ENCODE results near the gene PLEKHA7.
"Not testable (repeated sequence)": the region's sequence is repeated elsewhere in the genome, so short reads cannot be mapped to it uniquely, and the experiment has no call there.

Gene PLEKHA7

DNA sequence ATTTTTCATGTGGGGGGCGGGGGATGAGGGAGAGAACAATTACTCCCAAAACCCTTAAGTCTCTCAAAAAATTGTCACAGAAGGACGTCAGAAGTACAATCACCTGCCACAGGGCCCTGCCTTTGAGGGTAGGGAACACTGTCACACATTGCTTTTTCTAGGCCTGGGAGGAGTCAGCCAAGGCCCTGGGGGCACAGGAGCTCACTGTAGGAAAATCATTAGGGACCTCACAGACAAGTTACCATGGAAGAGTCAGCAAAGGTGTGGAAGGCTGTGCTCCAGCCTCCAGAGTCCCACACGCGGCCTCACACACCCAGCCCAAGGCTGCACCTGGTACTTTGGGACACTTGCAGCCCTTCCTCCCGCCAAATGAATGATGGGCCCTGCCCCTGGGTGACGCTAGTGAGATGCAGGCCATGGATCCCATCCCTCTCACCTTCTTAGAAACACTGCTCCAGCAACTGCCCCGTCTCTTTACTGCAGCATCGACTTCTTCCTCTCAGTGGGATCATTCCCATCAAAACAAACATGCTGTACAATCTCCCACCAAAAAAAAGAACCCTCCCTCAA lies 3.3 kb downstream of the PLEKHA7 start:
- DNase-seq (ENCODE audit: low read depth in 2 of 2): no peak

DNA sequence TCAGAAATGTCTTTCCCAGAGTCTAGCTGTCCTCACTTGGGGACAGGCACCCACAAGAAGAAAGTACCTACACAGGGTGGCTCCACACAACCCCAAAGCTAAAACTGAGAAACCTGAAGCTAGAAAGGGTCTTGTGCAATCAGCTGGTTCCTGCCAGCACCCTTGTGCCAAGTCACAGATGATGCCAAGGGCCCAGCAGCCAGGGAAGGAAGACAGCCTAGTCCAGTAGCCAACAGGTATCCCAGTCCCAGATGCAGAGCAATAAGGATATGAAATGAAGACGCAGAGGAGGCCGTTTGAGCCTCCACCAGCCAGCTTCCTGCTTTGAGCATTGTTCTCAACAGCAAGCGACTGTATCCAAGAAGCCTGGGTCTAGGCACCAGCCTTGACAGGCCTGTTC lies 6.1 kb downstream of the PLEKHA7 start:
- no peak for DNase-seq (ENCODE audit: low read depth in 2 of 2)

DNA sequence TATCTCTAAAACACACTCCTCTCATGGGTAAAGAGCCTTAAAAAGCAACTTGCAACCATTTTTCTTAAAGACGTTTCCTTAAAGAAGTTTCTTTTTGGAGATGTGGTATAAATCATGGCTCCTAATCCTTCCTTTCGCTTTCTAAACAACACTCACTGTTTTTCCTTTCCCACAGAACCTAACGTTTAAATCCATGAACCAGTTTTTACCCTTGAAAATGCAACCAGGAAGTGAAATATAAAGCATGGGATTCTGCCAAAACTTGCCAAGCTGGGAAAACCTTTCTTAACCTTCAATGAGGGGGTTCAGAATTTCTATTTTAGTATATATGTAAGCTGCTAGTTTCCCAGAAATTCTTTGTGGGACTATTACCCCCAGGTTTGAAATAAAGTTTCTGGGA lies 8.6 kb downstream of the PLEKHA7 start:
- no peak for DNase-seq (ENCODE audit: low read depth in 2 of 2)

DNA sequence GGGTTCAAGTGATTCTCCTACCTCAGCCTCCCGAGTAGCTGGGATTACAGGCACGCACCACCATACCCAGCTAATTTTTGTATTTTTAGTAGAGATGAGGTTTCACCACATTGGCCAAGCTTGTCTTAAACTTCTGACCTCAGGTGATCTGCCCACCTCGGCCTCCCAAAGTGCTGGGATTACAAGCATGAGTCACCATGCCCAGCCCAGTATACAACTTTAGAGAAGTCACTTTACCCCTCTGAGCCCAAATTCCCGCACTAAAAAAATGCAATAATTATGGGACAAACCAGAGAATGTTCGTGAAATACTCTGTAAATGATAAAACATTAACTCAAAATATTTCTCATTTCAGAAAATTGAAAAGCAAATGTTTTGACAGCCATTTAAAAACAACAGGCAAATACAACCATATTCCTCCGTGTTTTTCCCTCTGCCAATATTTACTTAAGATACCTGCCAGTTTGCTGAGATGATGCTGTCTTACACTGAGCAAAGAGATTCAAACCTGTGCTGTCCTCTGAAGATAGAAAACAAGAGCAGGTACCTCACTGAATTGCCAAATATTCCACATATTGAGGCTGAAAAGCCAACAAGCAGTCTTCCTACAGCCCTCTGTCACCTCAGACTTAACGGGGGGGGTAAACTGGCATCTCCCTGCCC lies 9.6 kb downstream of the PLEKHA7 start:
- DNase-seq (ENCODE audit: low read depth in 2 of 2): no peak

DNA sequence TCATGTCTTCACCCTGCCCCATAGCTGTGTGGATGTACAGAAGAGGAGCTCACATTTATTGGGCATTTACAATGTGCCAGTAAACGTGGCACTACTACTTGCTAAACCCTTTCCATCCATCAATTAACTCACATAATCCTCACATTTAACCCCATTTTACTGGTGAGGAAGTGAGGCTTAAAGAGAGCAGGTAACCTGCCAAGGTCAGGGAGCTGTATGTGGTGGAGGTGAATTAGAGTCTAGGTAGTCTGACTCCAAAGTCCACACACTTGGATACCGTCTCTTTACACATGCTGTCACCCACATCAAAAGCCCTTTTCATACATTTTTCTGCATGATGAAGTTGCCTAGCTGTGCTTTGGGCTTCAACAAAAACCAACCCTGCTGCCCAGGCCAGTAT lies 10.8 kb downstream of the PLEKHA7 start:
- no peak for DNase-seq (ENCODE audit: low read depth in 2 of 2)

DNA sequence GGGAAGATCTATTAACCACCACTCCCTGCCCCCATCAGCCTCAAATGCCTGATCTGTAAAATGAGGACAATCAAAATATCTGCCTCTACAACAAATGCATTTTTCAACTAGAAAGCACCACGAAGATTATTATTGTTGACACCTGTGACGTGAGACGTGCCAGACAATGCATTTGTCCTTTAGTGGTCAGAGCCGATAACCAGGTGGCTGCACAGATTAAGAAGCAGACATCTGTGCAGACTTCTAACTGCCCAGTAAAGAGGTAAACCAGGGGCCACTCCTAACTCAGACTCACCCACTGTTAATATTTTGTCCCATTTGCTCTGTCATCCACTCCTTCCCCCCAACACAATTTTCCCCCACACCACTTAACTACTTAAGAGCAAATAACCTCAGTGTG lies 11.7 kb downstream of the PLEKHA7 start:
- DNase-seq (ENCODE audit: low read depth in 2 of 2): no peak

DNA sequence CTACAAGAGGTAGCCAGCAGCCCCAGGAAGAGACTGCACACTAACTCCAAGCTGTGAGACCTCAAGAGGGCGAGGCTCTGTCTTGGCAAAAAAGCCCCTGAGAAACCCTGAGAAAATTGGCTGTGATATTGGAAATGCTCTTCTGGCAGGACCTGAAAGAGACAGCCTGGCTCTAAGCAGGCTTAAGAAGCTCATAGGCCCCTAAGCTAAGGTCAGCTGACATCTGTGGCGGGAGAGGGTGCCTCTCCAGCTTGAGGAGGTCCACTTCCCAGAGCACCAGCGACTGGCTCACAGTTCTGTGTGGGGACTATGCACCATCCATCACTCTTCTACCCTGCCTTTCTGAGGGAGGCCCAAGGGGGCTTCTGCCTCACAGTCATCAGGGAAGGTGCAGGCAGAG lies 12.4 kb downstream of the PLEKHA7 start:
- DNase-seq (ENCODE audit: low read depth in 2 of 2): no peak

DNA sequence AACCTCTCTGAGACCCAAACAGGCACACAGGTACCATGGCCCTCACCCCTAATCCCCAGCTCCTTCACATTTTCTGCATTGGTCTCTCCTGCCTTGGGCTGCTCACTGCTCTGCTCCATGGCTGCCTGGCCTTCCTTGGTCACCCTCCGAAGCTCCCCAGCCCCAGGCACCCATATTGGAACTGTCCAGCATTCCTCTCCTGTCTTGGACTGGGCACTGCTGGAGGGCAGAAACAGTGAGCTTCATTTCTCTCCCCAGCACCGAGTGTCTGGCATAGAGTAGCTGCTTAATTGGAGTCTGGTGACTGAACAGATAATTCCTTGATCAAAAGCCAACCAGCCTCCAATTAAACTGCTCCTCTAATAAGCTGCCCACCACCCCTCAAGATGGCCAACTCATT lies 13.2 kb downstream of the PLEKHA7 start:
- no peak for DNase-seq (ENCODE audit: low read depth in 2 of 2)

DNA sequence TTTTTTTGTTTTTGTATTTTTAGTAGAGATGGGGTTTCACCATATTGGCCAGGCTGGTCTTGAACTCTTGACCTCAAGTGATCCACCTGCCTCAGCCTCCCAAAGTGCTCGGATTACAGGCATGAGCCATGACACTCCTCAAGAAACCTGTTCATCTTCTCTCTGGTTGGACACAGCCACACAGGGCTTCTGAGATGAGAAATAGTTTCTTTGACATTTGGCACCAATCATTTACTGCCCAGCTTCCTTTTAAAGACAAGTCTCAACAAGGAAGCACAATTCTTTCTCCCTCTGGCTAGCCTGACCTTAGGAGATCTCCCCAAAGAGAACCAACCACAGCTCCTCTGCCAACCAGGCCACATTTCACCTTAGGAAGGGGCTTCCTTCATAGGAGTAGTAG lies 14.0 kb downstream of the PLEKHA7 start:
- not testable (repeated sequence) for DNase-seq (ENCODE audit: low read depth in 2 of 2)

DNA sequence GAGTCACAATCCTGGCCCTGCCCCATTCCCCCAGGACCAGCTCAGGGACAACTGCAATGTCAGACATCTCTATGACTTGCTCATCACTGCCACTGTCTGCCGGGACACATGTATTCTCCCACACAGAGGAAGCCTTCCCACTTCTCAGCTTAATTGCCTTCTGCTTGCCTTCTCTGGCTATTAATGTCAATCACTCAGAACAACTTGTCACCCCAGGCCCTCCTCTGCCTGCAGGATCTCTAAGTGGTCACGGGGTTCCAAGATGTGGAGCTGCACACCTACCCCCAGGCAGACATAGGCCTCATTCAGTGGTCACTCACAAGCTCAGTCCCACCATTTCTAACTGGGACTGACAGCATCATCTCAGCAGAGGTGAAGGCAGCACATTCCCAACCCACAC lies 15.1 kb downstream of the PLEKHA7 start:
- no peak for DNase-seq (ENCODE audit: low read depth in 2 of 2)

DNA sequence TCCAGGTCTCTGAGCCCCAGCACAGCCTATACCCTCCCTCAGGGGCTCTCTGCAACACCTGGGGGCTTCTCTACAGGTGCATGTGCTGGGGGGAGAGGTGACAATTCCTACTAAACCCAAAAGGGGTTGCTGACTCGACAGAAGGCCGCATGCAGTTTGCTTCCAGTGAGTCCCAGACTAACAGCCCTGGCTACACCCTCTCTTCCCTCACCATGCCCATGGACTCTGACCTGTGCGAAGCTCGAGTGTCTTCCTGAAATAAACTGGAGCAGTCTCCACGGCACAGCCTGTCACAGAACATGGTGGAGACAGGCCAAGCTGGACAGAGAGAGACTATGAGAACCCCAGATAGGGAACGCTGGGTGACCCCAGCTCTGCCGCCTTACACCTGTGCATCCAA lies 16.6 kb downstream of the PLEKHA7 start:
- no peak for DNase-seq (ENCODE audit: low read depth in 2 of 2)

DNA sequence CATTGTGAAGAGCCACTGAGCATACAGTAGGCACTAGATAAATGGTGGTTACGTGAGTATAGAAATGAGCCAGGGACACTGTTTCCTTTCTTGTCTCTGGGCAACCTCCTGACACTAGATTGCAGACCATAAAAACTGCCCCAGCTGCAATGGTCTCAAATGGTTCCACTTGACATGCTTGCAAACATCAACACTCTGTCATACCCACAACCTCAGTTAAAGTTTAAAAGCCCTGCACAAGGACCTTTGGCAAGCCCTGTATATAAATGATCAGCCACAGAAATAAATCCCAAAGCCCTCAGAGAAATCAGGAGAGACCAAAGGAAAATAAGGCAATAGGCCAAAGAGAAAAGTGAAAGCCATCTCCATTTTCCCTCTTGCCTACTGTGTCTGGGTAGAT lies 20.7 kb downstream of the PLEKHA7 start:
- DNase-seq (ENCODE audit: low read depth in 2 of 2): no peak

DNA sequence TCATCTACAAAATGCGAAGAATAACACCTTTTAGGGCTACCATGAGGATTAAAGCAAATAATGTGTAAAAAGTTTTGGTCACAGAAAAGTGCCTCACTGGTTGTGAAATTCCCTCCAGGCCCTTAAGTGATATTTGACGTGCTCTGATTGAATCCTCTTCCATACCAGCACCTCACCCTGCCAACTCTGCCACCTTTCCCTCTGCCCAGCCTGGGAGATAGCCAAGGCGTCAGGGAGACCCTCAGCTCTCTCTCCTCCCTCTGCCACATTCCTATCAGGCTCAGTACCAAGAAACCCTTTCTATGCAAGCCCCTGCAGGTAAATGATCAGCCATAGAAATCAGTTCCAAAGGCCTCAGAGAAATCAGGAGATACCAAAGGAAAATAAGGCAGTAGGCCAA lies 21.4 kb downstream of the PLEKHA7 start:
- no peak for DNase-seq (ENCODE audit: low read depth in 2 of 2)

DNA sequence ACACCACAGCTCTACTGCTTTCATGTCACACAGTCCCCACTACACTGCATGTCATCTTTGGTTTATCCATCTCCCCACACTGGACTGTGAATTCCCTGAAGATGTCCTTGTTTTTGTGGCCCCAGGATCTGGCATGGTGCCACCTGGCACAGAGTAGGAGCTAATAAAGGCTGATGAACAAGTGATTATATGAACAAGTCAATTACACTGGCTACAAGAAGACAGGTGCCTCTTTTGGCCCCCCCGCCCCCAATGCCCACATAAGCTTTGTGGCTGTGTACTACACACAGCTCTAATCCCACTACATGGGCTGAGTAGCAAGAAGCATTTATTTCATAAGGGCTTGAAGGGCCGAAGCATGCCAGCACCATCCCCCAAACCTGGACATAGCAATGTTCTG lies 24.7 kb downstream of the PLEKHA7 start:
- no peak for DNase-seq (ENCODE audit: low read depth in 2 of 2)

DNA sequence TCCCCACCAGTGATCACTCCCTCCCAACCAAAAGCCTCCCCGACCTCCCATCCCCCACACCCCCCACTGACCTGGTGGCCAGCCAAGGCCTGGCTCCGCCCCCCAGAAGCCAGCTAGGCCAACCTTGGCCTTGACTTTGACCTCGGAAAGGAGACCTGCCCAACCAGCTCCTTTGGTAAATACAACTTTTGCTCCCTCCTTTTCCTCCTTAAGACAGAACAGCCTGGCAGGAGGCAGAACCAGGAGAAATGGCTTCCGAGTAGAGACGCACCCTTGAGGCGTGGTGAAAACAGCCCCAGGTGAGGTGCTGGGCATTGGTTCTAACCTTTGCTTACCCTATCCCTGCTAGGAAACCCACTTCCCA lies 27.0 kb downstream of the PLEKHA7 start:
- no peak for DNase-seq (ENCODE audit: low read depth in 2 of 2)

DNA sequence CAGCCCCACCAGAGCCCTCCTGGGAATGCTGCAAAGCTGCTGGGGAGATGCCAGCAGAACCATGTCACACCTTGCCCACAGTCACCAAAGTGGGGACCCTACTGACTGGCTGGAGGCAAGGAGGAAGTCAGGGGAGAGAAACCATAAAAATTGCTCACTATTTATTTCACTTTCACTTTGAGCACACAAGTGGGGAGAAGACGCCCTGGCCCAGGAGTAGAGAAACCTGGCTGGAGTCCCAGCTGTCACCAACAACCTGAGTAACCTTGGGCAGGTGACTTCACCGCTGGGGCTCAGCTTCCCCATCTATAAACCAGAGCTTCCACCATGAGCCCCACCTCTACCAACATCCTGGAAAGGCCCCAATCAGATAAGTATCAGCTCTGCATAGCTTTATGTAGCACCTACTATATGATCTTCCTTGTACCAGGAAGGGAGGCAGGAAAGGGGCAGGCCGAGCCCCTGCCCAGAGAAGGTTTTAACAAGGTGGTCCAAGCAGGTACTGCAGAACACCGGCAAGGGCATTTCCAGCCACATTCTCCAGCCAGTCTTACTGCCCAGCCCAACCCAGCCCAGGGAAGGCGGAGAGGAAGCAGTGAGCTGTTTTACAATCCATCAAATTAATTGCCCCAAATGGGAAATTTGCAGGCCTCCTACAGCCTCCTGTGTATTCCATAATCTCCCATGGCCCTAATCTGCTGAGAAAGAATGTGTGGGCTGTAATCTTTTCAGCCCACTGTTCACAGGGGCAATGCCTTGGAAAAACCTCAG lies 27.6 kb downstream of the PLEKHA7 start:
- DNase-seq (ENCODE audit: low read depth in 2 of 2): no peak

DNA sequence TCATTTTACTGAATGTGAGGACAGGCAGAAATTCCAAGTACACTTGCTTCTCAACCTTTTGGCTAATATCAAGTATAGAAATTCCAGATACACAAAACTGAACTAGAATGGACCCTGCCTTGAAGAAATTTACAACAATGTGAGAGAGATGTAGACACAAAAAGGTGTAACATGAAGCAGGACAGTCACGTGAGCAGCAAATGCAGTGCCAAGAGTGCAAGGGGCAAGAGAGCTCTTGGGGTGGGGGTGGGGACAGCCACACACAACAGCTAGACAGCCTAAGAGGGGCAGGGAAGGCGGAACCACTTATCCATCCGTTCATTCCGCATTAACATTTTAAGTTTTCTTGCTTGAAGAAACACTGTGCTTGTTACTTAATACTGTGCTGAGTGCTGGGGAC lies 28.9 kb downstream of the PLEKHA7 start:
- no peak for DNase-seq (ENCODE audit: low read depth in 2 of 2)

DNA sequence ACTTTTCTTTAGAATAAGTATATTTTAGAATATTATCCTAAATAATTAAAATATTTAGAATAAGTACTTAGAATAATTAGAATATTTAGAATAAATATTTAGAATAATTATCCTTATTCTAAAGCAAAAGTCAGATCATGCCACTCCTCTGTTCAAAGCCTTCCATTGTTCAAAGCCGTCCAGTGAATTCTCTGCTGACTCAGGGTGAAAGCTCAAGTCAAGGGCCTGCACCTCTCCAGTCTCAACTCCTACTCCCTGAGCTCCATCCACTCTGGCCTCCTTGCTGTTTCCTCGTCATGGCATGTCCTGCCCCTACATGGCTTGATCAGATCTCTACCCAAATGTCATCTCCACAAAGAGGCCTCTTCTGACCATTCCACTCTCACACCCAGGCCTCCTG lies 30.0 kb downstream of the PLEKHA7 start:
- DNase-seq (ENCODE audit: low read depth in 2 of 2): no peak

DNA sequence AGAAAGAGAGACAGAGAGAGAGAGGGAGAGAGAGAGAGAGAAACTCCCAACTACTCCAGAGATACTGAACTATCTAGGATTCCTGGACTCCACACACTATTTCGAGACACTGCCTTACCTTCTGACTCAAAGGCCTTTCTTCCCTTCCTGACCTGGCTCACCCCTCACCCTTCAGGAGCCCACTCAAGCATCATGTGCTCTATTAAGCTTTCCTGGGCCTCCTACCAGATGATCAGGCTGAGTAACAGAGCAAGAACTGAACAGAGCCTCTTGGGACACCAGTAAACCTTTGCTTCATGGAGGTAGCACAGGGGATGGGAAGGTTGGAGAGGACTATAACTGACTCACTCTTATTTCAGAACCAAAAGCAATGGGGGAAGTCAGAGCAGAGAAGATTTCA lies 31.4 kb downstream of the PLEKHA7 start:
- no peak for DNase-seq (ENCODE audit: low read depth in 2 of 2)

DNA sequence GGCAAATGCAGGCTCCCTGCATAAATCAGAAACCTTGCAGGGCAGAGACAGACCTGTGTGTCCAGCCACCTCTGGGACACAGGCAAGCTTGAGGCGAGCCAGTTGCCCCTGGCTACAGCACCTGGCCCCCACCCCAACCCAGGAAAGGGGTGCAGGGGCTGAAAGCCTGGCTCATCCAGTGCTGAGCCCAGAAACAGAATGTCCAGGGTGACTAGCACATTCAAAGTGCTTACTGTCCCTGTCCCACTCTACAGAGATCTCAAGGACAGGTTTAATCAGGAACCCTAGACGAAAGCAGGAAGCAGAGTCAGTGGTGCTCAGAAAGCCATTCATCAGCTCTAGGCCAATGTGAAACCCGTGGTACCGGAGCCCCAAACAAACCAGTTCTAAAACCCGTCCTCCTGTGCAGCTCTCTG lies 31.9 kb downstream of the PLEKHA7 start:
- DNase-seq (ENCODE audit: low read depth in 2 of 2): no peak

DNA sequence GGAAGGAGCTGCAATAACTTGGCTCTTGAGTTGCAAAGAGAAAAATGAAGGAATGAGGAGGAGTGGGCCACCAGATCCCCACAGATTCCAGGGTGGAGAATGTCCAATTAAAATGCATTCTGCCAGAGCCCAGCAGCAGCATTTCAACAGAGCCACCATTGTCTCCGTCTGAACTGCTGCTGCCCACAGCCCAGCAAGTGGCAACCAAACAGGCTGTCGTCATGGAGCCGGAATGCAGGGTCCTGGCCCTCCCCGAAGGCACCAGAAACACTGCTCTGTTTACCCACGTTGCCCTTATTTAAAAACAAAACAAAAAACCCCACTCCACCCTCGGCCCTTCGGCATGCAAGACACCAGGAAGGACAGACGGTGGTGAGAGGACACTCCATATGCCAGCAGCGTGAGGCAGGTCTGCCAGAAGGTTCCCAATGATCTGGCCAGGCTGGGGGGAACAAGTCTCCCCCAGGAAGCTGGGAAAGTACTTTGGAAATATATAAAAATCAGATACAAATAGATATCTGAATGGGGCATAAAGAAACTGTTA lies 32.5 kb downstream of the PLEKHA7 start:
- DNase-seq (ENCODE audit: low read depth in 2 of 2): no peak

DNA sequence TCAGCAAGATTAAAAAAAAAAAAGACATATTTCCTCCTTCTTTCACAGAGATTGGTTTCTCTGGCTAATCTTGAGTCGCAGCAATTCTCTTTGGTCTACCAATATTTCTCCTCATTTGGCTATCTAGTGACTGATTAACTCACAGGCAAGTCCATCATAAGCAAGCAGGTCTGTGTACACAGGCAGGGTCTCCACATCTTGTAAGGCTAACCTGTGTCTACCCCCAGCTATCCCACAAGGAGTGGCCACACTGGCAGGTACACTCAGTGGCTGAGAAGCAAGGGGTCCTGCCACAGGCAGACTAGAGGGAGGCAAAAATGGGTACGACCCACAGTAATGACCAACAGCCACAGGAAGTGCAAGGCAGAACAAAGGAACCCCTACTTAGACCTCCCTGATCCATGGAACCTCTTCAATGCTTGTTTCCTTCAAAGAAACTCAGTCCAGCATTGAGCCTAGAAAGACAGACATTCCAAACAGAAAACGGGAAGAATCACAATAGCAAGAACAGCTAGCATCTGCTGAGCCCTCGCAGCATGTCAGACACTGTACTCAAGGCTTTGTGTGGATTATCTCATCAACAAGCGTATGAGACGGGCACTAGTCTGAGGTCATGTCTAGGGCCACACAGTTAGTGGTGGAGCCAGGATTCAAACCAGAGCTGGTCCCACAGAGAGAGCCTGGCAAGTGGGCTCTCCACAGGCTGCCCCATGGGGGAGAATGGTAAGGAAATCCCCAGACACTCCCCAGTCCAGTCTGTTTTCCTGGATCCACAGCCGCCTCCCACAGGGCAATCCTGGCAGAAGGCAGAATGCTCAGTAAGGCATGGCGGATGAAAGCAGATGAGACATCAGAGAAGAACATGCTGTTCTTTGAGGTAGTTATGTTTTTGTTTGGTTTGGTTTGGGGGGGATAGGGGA lies 34.3 kb downstream of the PLEKHA7 start:
- DNase-seq (ENCODE audit: low read depth in 2 of 2): no peak

All from fibroblast of skin of left biceps (primary cell).